Caco-2 (cell line): ENCODE results near the gene TRIM17. TPM values are rescaled to one million over a fixed set of nuclear protein-coding genes. Genes with fewer than 3 reads are reported as not detected.

ENCODE experiments used
- BruUV-seq: library from RNA; stranded (reverse); fragments of 400-500 nt; replicated peaks from 2 replicates; lab custom pipeline; 2021; lab: Mats Ljungman, UMichigan
- CTCF ChIA-PET: fragments of 300-600 bp; sonication (Branson Sonifier 250); formaldehyde crosslinking; loops from one replicate; lab custom pipeline; 2022; ENCODE audit warnings: antibody characterized with exemption; lab: Charles Lee
- POLR2A ChIA-PET: fragments of 300-600 bp; sonication (Branson Sonifier 250); formaldehyde crosslinking; loops from one replicate; lab custom pipeline; 2022; ENCODE audit warnings: antibody characterized with exemption; lab: Charles Lee
- DNase-seq, 2 experiments: peaks; one replicate each; pipeline versions ENCODE4 v3.0.0 to v3.0.0-alpha.2; 2020 to 2022
- H3K27me3 ChIP-seq: replicated peaks from 2 replicates; pipeline ENCODE4 v1.6.0; 2011; ENCODE audit warnings: low read length; ENCODE audit not compliant: control insufficient read depth, insufficient read depth
- H3K36me3 ChIP-seq: 2 replicates; pipeline ENCODE4 v1.5.1; 2011; ENCODE audit warnings: low read length; ENCODE audit not compliant: control insufficient read depth, insufficient read depth
- H3K4me1 ChIP-seq: fragments of 250-450 bp; sonication (Bioruptor Pico); 2 replicates; pipeline ENCODE4 v1.5.1; 2020; ENCODE audit warnings: mild to moderate bottlenecking
- H3K4me3 ChIP-seq: 2 replicates; pipeline ENCODE4 v1.5.1; 2011; ENCODE audit warnings: low read depth, mild to moderate bottlenecking, control low read depth, low read length
- H3K9me3 ChIP-seq: fragments of 250-450 bp; sonication (Bioruptor Pico); 2 replicates; pipeline ENCODE4 v1.5.1; 2020; ENCODE audit warnings: mild to moderate bottlenecking, moderate library complexity
- H3K27ac Mint-ChIP-seq: one replicate; pipeline ENCODE4 v1.8.0; 2022; ENCODE audit warnings: mixed read lengths; ENCODE audit not compliant: unreplicated experiment
- H3K27me3 Mint-ChIP-seq: one replicate; pipeline ENCODE4 v1.8.0; 2022; ENCODE audit warnings: mixed read lengths; ENCODE audit not compliant: insufficient read depth, unreplicated experiment
- H3K36me3 Mint-ChIP-seq: one replicate; pipeline ENCODE4 v1.8.0; 2022; ENCODE audit warnings: mild to moderate bottlenecking, mixed read lengths; ENCODE audit not compliant: insufficient read depth, unreplicated experiment
- H3K4me1 Mint-ChIP-seq: one replicate; pipeline ENCODE4 v1.8.0; 2022; ENCODE audit warnings: low read depth, mixed read lengths; ENCODE audit not compliant: unreplicated experiment
- H3K4me3 Mint-ChIP-seq: one replicate; pipeline ENCODE4 v1.8.0; 2022; ENCODE audit warnings: mild to moderate bottlenecking, moderate library complexity, mixed read lengths; ENCODE audit not compliant: unreplicated experiment
- H3K9me3 Mint-ChIP-seq: one replicate; pipeline ENCODE4 v1.8.0; 2022; ENCODE audit warnings: mixed read lengths; ENCODE audit not compliant: unreplicated experiment
- intact Hi-C: fragments of 100-400 bp; cut with micrococcal nuclease; formaldehyde crosslinking; loops from one replicate; pipeline ENCODE4 v1.10.0; 2022; ENCODE audit not compliant: unreplicated experiment
- total RNA-seq: library from RNA; stranded (reverse); gene quantifications from 2 replicates; pipeline ENCODE4 v1.2.3, GENCODE V29; 2022
- TF ChIP-seq, protein P1 (sequence below), 2 experiments: fragments of 200-600 bp in 1 of 2; IDR thresholded peaks; 1 replicate in 1 of 2; 2 replicates in 1 of 2; pipeline versions ENCODE4 v1.5.1 to v1.8.0; 2011 to 2022; ENCODE audit warnings: antibody characterized with exemption in 1 of 2, control low read depth in 1 of 2, inconsistent platforms in 1 of 2, low read depth in 1 of 2, low read length in 1 of 2, mild to moderate bottlenecking in 1 of 2, moderate library complexity in 1 of 2; ENCODE audit not compliant: insufficient read depth in 1 of 2, severe bottlenecking in 1 of 2, unreplicated experiment in 1 of 2

Gene TRIM17
- total RNA-seq, 1 experiment from 2014 or later: 4.0 TPM

DNA sequence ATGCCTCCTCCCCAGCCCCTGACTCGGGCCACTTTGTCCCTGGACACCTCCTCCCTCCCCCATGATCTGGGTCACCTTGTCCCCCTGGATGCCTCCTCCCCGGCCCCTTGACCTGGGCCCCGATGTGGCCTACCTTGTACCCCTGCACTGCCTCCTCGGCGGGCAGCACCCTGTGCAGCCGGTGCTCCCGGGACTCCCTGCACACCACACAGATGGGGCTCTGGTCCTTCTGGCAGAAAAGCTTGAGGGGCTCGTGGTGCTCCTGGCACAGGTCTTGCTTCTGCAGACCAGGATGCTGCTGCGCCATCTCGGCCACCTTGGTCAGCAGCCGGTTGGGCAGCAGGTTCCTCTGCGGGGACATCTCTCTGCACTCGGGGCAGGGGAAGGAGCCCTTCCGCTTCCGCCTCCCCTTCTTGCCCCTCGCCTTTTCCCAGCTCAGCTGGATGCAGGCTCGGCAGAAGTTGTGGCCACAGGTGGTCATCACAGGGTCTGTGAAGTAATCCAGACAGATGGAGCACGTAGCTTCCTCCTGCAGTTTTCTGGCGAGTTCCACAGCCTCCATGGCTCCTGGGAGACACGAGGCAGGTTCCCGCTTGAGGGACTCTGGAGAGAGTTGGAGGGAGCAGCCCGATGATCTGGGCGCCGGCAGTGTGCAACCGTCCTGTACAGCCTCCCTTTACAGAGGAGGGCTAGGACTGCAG, 2.0 kb downstream of the TRIM17 start:
- peaks cover 24% of the 10 kb centered on the region for H3K4me1 ChIP-seq
- H3K36me3 ChIP-seq: no peaks in the 10 kb centered on the region
- no peaks in the 10 kb centered on the region for H3K27me3 ChIP-seq
- Mint-ChIP-seq H3K4me3 (no peak overlapping the region), H3K27ac (peak overlapping the region; percentile 53), H3K4me1 (peaks cover 26% of the 10 kb centered on the region), H3K36me3 (peaks cover 38% of the 10 kb centered on the region), H3K27me3 (no peaks in the 10 kb centered on the region), H3K9me3 (no peaks in the 10 kb centered on the region)
- no TSS peak for BruUV-seq
- POLR2A ChIA-PET: no interaction called here
- intact Hi-C loops: no loop called here
- TF ChIP-seq, protein P1, sequence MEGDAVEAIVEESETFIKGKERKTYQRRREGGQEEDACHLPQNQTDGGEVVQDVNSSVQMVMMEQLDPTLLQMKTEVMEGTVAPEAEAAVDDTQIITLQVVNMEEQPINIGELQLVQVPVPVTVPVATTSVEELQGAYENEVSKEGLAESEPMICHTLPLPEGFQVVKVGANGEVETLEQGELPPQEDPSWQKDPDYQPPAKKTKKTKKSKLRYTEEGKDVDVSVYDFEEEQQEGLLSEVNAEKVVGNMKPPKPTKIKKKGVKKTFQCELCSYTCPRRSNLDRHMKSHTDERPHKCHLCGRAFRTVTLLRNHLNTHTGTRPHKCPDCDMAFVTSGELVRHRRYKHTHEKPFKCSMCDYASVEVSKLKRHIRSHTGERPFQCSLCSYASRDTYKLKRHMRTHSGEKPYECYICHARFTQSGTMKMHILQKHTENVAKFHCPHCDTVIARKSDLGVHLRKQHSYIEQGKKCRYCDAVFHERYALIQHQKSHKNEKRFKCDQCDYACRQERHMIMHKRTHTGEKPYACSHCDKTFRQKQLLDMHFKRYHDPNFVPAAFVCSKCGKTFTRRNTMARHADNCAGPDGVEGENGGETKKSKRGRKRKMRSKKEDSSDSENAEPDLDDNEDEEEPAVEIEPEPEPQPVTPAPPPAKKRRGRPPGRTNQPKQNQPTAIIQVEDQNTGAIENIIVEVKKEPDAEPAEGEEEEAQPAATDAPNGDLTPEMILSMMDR (IDR thresholded peaks at IDR 0.05; ENCODE audit: insufficient read depth in 1 of 2, low read depth in 1 of 2, low read length in 1 of 2, severe bottlenecking in 1 of 2, unreplicated experiment in 1 of 2): no peak
- H3K4me3 ChIP-seq: no peak overlapping the region
- DNase-seq: no peak
- CTCF ChIA-PET: no interaction called here
- no peaks in the 10 kb centered on the region for H3K9me3 ChIP-seq

DNA sequence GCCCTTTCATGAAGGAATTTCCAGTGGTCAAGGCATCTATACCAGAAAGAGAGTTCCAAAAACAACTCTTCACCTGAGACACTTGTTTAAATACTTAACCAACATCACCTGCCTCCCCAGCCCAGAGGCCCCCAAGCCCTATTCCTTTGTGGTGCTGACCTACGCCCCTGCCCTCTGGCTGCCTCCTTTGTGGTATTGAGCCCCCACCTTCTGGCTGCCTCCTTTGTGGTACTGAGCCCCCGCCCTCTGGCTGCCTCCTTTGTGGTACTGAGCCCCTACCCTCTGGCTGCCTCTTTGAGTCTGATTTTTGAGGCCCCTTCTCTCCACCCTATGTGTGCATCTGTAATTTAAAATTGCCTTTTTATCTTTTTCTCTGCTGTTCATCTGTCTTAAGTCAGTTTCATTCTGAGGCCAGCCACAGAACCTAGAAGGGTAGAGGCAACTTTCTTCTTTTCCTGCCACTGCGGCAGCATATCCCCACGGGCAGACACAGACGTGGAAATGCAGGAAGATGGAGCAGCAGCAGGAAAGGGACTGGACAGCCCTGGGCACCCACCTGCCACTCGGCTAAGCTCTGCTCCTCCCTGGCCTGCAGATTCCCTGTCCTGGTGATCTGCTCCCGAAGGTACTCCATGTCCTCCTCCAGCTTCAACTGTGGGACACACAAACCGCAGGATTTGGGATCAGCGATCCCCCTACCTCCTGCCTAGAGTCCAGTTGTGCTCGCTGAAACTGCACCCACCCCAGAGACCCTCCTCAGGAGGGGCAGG, 3.2 kb downstream of the TRIM17 start:
- ChIA-PET CTCF (no interaction called here), POLR2A (no interaction called here)
- no peaks in the 10 kb centered on the region for H3K27me3 ChIP-seq
- Mint-ChIP-seq H3K36me3 (peaks cover 38% of the 10 kb centered on the region), H3K27ac (no peak overlapping the region), H3K4me1 (peaks cover 19% of the 10 kb centered on the region), H3K27me3 (no peaks in the 10 kb centered on the region), H3K9me3 (no peaks in the 10 kb centered on the region), H3K4me3 (no peak overlapping the region)
- no peaks in the 10 kb centered on the region for H3K36me3 ChIP-seq
- no peaks in the 10 kb centered on the region for H3K9me3 ChIP-seq
- intact Hi-C loops: no loop called here
- peaks cover 18% of the 10 kb centered on the region for H3K4me1 ChIP-seq
- BruUV-seq: no TSS peak
- no peak overlapping the region for H3K4me3 ChIP-seq
- TF ChIP-seq, protein P1 (IDR thresholded peaks at IDR 0.05; ENCODE audit: insufficient read depth in 1 of 2, low read depth in 1 of 2, low read length in 1 of 2, severe bottlenecking in 1 of 2, unreplicated experiment in 1 of 2): no peak
- DNase-seq: no peak

DNA sequence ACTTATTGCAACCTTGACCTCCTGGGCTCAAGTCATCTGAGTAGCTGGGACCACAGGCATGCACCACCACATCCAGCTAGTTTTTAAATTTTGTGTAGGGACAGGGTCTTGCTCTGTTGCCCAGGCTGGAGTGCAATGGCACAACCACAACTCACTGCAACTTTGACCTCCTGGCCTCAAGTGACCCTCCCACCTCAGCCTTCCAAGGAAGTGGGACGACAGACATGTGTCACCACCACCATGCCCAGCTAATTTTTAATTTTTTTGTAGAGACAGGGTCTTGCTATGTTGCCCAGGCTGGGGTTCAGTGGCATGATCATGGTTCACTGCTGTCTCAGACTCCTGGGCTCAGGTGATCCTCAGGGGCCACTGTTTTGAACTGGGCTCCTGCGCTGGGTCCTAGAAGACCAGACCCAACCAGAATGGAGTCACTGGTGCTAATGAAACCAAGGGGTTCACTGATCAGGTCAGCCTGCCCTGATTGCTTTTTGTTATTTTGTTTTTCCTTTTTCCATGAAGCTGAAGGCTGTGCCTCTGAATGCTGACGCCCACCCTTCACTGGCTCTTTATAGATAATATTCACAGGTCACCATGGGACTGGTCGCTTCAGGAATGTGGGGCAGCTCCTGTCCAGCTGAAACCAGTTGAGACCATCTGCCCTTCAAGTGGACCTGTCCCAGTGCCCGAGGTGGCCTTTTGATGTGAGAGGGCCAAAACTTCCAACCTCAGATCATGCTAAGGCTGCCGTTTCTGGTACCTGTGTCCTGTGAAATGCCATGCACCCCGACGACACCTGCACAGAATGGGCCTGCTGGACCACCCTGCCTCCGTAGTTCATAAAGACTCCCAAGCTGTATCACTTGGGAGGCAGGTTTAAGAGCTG, 4.9 kb downstream of the TRIM17 start:
- BruUV-seq: no TSS peak
- Histone ChIP-seq H3K27me3 (no peaks in the 10 kb centered on the region), H3K4me1 (peaks cover 14% of the 10 kb centered on the region), H3K4me3 (no peak overlapping the region), H3K9me3 (no peaks in the 10 kb centered on the region), H3K36me3 (no peaks in the 10 kb centered on the region)
- intact Hi-C loops: no loop called here
- ChIA-PET CTCF (interaction anchor here (0.6 kb wide), 1 partner anchor 325 kb away, joined by 5 read pairs; no protein-coding TSS in a partner anchor), POLR2A (no interaction called here)
- peaks cover 8% of the 10 kb centered on the region for H3K4me1 Mint-ChIP-seq
- peaks cover 31% of the 10 kb centered on the region for H3K36me3 Mint-ChIP-seq
- DNase-seq: no peak
- H3K27me3 Mint-ChIP-seq: no peaks in the 10 kb centered on the region
- H3K27ac Mint-ChIP-seq: no peak overlapping the region
- TF ChIP-seq, protein P1 (IDR thresholded peaks at IDR 0.05; ENCODE audit: insufficient read depth in 1 of 2, low read depth in 1 of 2, low read length in 1 of 2, severe bottlenecking in 1 of 2, unreplicated experiment in 1 of 2): no peak
- no peak overlapping the region for H3K4me3 Mint-ChIP-seq
- no peaks in the 10 kb centered on the region for H3K9me3 Mint-ChIP-seq
